Epithelial cell of prostate (primary cell): Measurements from ENCODE around the gene OSBPL10.
"Not testable (repeated sequence)": the region's sequence is repeated elsewhere in the genome, so short reads cannot be mapped to it uniquely, and the experiment has no call there.

Experiments
- DNase-seq: peaks from one replicate; pipeline ENCODE4 v3.0.0-alpha.2; 2011; ENCODE audit warnings: low read depth, low spot score
- H3K27ac ChIP-seq: fragments of 450-650 bp; 2 replicates; pipeline ENCODE4 v1.5.1; 2017; ENCODE audit warnings: mild to moderate bottlenecking

The OSBPL10 gene

DNA sequence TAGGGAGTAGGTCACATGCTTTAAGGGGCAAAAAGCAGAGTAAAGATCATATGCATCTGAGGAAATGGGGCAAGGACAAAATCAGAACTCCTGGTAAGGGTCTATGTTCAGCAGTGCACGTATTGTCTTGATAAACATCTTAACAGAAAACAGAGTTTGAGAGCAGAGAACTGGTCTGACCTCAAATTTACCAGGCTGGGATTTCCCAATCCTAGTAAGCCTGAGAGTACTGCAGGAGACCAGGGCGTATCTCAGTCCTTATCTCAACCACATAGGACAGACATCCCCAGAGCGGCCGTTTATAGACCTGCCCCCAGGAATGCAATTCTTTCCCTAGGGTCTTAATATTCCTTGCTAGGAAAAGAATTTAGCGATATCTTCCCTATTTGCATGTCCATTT is 14.0 kb upstream of the OSBPL10 start:
- not testable (repeated sequence) for DNase-seq, H3K27ac ChIP-seq

DNA sequence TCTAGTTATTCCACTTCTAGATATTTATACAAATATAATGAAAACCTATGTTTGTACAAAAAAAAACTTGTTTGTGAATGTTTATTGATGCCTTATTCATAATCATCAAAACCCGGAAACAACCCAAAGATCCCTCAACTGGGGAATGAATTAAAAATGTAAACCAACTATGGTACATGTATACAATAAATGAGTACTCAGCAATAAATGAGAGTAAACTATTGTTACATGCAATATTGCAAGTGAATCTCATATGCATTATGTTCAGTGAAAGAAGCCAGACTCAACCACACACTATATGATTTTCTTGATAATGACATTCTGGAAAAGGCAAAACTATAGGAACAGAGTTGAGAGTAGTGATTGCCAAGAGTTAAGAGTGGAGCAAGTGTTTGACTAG is 12.8 kb upstream of the OSBPL10 start:
- no peak overlapping the region for H3K27ac ChIP-seq
- DNase-seq, result no peak

DNA sequence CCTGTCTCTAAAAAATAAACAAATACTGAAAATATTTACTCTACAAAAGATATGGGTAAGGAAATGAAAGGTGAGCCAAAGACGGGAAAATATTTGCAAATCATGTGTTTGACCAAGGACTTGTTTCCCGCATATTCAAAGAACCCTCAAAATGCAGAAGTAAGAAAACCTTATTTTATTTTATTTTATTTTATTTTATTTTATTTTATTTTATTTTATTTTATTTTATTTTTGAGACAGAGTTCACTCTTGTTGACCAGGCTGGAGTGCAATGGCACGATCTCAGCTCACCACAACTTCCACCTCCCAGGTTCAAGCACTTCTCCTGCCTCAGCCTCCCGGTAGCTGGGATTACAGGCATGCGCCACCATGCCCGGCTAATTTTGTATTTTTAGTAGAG is 11.9 kb upstream of the OSBPL10 start:
- H3K27ac ChIP-seq, DNase-seq: not testable (repeated sequence)

DNA sequence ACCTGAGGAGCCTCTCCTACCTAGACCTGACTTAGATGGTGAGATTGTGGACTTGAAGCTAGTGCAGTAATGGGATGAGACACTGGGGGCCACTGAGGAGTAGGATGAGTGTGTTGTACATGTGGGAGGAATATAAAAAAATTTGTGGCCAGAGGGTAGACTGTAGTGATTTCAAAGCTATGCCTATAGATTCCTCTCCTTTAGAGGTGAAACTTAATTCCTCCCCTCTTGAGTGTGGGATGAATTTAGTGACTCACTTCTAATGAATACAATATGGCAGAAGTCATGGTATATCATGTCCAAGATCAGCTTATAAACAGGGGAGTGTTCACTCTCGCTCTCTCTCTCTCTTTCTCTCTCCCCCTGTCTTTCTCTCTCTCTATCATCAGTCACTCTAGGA is 7.2 kb upstream of the OSBPL10 start:
- no peak overlapping the region for H3K27ac ChIP-seq
- no peak for DNase-seq

DNA sequence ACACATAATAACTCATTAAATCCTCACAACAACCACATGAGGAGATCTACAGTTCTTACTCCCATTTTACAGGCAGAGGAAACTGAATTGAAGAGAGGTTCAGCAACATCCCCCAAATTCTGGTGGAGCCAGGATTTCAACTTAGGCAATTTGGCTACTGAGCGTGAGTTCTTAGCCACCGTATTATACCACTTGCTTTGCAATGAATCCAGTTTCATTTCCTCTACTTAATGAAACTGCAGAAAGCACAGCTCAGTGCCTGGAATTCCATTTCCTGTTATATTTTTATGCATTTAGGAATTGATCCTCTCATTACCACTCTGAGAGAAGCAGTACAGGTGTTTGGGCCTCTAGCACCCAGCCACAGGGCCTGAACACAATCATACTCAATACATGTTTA is 4.8 kb upstream of the OSBPL10 start:
- no peak for DNase-seq
- no peak overlapping the region for H3K27ac ChIP-seq

DNA sequence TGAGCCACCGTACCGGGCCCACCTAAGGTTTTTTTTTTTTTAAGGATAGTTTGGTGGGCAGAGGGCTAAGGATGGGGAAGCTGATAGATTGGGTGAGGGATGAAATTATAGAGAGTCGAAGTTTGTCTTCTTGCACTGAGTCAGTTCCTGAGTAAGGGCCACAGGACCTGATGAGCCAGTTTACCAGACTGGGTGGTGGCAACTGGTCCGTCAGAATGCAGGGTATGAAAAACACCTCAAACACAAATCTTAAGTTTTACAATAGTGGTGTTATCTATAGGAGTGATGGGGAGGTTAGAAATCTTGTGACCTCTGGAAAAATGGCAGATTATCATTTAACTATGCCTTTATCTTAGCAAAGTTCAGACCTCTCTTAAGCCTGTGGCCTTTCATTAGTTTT is 3.3 kb upstream of the OSBPL10 start:
- peak overlapping the region; percentile 23 for H3K27ac ChIP-seq
- no peak for DNase-seq

DNA sequence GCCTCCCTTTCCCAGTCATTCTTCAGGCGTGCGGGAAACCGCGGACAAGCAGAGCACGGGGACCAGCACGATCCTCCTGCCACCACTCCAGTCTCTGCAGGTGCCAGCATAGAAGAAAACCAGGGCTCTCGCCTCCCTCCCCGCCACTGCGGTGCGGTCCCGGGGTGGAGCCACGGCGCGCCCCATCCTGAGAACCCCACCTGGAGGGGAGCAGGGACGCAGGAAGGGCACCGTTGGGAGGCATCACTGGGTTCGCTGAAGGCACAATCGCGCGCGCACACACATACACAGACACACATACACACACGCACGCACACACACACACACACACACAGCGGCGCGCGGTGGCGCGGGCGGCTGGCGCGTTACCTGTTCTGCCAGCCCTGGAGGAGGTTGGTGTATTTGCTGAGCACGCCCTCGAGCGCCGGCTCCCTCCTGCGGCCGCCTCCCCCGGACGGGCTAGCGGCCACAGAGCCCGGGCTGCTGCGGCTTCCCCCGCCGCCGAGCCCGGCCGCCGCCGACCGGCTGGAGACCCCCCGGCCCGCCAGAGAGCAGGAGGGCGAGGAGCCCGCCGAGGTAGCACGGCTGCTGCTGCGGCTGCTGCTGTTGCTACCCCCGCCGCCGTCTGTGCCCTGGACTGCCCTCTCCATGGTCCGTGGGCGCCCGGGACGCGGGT is 394 bp downstream of the OSBPL10 start:
- peak overlapping the region; percentile 94 for H3K27ac ChIP-seq

DNA sequence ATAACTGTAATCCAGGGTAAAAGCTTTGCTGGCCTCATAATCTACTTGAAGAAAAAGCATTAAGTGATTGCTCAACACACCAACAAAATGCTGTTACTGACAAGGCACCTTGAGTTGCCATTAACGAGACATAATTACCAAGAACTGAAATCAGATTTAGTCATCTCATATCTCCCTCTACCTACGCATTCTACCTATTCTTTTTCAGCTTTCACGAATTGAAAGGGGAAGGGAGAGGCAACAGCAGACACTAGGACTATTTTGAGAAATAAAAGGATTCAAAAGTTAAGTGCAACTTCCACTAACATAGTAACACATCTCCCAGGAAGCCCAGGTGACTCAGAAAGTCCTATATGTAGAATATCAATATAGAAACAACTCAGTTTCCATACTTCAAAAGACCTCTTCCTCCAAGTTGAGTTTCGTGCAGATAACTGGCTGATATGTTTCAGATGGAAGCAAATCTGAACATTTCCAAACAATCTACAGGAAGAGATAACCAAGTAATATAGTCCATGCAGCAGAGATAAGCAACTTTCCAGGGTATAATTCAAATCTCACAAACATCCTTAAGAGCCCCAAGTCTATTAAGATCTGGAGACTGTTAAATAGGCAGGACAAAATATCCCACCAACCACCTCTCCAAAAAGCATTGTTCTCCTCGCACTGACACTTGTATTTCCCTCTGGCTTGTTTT is 1.9 kb downstream of the OSBPL10 start:
- H3K27ac ChIP-seq, result peak overlapping the region; percentile 94
- DNase-seq, result no peak

More for the DNA sequence above, 394 bp downstream of the OSBPL10 start:
- DNase-seq, result peak; percentile 64

DNA sequence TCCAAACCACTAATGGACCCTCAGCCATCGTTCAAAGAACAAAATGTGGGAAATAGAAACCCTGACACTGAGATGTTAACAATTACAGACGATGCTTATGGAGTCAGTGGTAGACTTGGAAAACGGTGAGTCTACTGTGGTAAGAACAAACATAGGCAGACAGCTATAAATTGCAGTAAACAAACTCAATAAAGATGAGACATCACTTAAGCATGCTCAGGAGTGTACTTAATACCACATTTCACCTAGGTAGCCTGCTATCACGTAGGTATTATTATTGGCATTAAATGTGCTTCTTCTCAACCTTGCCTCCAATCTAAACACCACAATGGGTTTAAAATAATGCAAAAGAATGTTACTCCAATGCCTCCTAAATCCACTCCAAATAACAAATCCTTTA is 2.5 kb downstream of the OSBPL10 start:
- peak; percentile 75 for DNase-seq
- peak overlapping the region; percentile 94 for H3K27ac ChIP-seq

DNA sequence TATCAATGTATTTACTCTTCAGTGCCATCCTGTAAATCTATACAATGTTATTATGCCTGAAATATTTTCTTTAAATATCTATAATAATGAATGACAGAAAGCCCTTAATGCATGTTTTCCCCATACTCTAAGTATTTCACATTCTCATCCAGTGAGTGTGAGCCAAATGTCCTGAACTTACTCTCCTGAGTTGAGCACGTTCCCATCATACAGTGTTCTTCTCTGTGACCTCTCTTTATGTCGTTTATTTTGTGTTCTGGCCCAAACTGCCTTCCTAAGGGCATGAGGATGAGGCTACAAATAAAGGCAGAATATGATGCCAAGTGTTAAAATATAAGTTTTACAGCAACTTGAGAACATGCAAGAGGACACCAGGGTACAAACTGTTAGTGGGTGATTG is 3.3 kb downstream of the OSBPL10 start:
- no peak for DNase-seq

DNA sequence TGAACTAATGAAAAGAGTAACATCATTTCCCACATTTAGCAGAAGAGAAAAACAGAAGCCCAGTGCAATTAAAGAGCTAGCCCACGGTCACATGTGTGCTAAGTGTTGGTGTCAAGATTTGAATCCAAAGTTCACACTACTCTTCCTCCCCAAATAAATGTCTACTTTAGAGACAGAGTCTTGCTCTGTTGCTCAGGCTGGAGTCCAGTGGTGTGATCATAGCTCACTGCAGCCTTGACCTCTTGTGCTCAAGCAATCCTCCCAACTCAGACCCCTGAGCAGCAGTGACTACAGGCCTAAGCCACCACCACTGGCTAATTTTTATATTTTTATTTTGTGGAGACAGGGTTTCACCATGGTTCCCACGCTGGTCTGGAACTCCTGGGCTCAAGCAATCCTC is 4.8 kb downstream of the OSBPL10 start:
- no peak for DNase-seq
- no peak overlapping the region for H3K27ac ChIP-seq

More for the DNA sequence above, 3.3 kb downstream of the OSBPL10 start:
- no peak overlapping the region for H3K27ac ChIP-seq

DNA sequence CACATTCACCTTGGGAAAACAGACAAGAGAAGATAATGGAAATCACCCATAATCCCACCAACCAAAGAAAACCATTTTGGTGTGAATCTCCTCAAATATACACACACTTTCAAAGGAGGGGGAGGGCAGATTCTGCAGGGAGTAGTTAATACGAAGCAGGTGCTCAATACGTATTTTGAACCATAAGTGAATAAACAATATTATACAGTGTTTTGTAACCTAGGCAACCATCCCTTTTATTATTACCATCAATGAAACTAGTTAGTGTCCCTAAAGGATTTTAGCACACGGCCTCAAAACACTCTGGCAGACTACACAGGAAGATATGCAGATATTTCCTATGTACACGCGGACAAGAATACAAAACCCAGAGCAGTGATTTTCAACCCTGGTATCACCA is 6.1 kb downstream of the OSBPL10 start:
- DNase-seq, result no peak
- no peak overlapping the region for H3K27ac ChIP-seq

DNA sequence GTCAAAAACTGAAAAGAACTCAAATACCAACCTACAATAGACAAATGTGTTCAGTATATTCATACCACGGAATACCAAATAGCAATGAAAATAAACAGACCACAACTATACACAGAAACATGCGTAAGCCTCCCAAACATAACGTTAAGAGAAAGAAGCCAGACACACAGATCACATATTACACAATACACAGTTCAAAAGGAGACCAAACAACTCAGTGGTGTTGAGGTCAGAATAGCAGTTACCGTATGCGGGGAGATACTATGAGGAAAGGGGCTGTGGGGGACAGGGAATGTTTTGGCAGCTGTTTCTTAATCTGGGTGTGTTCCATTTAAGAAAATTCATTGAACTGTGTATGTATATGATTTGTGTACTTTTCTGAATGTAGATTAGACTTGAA is 6.6 kb downstream of the OSBPL10 start:
- H3K27ac ChIP-seq, result no peak overlapping the region
- DNase-seq, result no peak

DNA sequence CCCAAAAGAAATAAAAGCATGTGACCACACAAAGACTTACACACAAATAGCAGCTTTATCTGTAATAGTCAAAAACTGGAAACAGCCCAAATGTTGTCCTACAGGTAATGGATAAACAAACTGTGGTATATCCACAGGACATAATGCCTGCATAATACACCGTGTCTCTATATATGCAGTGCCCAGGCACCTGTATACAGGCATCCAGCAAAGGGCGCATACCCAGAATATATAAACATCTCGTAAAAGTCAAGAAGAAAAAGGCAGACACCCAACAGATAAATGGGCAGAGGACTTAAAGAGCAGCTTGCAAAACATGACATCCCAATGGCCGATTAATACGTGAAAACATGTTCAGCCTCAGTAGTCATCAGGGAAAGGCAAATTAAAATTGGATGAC is 7.2 kb downstream of the OSBPL10 start:
- no peak overlapping the region for H3K27ac ChIP-seq
- no peak for DNase-seq

DNA sequence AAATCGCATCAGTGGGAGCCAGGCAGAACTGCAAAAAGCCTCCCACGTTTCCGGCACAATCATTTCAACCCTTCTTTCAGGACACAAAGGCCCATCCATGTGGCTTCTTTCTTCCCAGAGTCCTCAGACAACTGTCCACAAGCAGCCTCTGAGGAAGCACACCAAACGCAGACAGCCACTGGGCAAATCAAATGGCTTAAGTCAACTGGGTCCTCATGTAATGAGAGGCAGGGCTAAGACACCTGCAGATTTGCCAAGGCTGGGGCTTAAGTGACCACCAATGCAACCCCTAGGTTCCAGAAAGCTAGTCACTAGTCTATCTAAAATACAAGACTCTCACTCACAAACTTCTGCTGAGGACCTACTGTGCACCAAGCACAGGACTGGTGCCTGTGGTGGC is 8.0 kb downstream of the OSBPL10 start:
- DNase-seq, result no peak

DNA sequence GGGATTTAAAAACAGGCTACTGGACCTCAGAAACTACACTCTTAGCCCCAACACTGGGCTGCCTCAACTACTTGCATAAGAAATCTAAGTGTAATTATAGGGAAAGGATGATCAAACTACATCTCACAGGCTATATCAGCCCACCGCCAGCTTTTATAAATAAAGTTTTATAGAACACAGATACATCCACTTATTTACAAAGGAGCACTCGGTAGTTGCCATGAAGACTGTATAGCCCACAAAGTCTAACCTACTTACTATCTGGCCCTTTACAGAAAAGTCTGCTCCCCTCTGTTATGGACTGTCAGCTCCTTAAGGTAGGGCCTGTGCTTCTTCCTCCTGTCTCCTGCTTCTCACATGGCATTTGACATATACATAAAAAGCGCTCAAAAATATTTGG is 9.5 kb downstream of the OSBPL10 start:
- no peak overlapping the region for H3K27ac ChIP-seq

More for the DNA sequence above, 8.0 kb downstream of the OSBPL10 start:
- H3K27ac ChIP-seq, result no peak overlapping the region

DNA sequence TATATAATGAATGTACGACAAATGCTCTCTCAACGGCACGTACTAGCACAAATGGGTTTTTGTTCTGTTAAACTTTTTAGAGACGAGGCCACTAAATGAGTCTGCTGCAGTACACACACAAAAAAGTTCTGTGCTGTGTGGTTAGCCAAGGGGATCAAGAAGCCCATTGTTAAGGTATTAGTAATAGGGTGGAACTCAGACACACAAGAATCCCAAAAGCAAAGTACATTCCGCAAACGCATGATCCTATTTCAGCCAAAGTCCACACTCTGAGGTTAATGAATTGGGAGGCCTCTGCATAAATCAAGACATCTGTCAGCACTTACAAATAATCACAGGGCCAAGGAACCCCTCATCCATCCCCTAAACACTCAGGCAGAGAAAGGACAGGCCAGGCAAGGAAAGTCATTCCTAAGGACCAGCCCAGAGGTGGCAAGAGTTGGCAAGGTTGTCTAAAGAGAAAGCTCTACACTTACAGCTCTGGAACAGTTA is 12.1 kb downstream of the OSBPL10 start:
- H3K27ac ChIP-seq, result peak overlapping the region; percentile 97
- DNase-seq, result peak; percentile 85

More for the DNA sequence above, 9.5 kb downstream of the OSBPL10 start:
- no peak for DNase-seq

DNA sequence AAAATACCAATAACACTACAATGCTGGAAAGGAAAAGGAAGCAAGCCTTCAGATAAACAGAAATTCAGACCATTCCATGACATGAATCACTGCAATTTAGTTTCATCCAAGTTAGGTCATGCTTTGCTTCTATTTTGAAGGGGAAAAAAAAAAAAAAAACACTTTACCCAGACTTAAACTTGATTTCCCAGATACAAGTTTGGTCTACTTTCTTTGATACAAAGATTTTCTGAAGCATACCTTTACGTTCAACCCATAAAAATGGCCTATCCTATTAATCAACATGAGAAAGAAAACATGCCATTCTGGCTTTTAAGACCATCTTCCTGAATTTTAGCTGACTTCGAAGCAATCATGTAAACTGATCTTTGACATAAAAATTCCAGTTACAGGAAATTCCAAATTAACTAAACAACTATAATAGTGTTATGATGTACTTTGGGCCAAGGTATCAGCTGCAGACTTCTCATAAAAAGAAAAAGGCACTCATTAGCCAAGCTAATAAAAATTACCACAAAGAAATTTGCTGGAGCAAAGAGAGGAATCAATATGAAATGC is 12.6 kb downstream of the OSBPL10 start:
- DNase-seq, result no peak
- H3K27ac ChIP-seq, result peak overlapping the region; percentile 97

DNA sequence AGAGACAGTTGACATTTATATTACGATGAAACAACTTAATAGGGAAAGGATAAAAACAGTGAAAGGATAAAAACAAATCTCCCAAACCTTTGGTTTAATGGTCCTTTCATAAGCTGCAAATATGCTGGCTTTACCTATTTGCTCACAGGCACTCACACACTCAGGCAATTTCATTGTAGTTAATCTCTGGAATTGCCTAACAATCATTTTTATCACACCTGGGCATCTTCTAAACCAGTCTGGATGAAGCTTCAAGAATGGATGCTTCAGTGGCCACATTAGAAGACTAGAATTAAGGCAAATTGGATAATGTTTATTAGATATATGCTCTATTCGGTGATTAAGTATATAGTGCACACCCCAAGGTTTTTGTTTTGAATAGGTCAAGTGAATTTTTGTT is 13.5 kb downstream of the OSBPL10 start:
- DNase-seq, result no peak
- peak overlapping the region; percentile 97 for H3K27ac ChIP-seq

DNA sequence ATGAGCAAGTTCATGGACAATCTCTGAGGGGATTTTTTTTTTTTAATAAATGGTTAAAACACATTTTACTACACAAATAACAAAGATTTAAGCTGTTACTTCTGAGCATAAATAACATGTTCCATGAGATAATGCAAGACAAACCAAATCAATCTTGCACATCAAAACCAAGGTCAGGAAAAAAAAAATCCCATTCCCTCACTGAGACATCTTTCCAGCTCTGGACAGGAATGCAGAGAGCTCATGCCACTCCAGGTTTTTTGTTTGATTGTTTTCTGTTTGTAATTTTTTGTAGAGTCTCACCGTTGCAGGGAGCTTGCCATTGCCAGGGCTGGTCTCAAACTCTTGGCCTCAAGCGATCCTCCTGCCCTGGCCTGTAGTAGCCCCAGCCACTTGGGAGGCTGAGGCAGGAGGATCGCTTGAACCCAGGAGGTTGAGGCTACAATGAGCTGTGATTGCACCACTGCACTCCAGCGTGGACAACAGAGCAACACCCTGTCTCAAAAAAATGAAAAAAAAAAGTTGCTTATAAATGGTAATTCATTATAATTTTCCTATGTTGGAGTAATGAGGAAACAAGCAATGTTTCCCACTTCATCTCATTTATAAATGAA is 14.0 kb downstream of the OSBPL10 start:
- H3K27ac ChIP-seq, result peak overlapping the region; percentile 97
- no peak for DNase-seq

DNA sequence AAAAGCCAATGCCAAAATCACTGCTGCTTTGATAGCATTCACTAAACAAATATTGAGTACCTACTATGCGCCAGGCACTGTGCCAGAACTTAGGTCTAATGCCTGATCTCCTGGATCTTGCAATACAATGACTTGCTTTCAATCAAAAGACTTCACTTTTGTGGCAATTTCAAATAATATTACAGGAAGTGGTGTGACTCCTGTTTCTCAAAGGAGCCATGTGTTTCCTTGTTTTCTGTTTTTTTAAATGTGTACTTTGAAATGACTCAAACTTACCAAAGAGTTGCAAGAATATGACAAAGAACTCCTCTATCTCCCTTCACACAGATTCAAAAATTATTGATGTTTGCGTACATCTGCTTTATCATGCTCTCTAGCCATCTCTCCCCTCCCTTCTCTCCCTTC is 18.3 kb downstream of the OSBPL10 start:
- DNase-seq, result no peak
- peak overlapping the region; percentile 88 for H3K27ac ChIP-seq
